22Rv1 (cell line): ENCODE results near the gene ANXA11.
"Not testable (repeated sequence)": the region's sequence is repeated elsewhere in the genome, so short reads cannot be mapped to it uniquely, and the experiment has no call there.

ENCODE experiments used
- H3K27ac ChIP-seq: fragments of 450-650 bp; 2 replicates; pipeline ENCODE4 v1.5.1; 2017
- ZFX ChIP-seq: fragments of 450-650 bp; IDR thresholded peaks from 2 replicates; pipeline ENCODE4 v1.6.1; 2017; ENCODE audit warnings: antibody characterized with exemption, borderline replicate concordance
- TF ChIP-seq, protein P1 (sequence below): fragments of 450-650 bp; IDR thresholded peaks from 2 replicates; pipeline ENCODE4 v1.5.1; 2017; ENCODE audit warnings: mild to moderate bottlenecking

ANXA11 gene

DNA sequence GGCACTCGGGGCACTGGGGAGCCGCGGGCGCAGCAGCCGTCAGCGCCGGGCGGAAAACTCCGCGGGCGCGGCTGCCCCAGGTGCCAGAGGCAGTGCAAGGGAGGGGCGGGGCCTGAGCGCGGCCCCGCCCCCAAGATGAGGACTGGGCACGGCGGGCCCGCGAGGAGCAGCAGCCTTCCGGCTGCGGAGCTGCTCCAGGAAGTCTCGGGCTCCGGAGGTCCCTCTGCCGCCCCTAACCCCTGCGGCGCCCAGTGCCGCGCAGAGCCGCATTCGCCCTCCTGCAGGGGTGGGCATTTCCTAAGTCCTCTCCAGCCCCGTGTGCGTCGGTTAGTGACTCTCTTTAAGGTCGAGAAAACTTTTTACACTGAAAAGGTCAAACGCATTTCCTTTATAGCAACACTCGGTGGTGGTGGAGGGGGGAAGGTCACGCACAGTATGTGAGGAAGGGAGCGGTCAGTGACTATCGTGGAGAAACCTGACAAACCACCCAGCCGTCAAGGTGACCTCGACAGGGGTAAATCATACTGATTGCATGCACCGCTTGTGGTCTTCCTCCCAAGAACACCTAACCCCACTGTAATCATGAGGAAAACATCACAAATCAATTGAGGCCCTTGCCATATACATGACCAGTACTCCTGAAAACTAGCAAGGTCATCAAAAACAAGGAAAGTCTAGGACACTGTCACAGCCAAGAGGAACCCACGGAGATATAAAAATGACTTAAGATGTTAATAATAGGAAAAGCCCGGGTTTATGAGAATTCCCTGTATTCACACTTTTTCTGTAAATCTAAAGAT is at the start of gene ANXA11:
Gene ANXA11 (minus strand): TSS at position 61 of the 800 bp plus-strand sequence. CDS start 32,676 bp downstream, outside the sequence.
- TF ChIP-seq, protein P1, sequence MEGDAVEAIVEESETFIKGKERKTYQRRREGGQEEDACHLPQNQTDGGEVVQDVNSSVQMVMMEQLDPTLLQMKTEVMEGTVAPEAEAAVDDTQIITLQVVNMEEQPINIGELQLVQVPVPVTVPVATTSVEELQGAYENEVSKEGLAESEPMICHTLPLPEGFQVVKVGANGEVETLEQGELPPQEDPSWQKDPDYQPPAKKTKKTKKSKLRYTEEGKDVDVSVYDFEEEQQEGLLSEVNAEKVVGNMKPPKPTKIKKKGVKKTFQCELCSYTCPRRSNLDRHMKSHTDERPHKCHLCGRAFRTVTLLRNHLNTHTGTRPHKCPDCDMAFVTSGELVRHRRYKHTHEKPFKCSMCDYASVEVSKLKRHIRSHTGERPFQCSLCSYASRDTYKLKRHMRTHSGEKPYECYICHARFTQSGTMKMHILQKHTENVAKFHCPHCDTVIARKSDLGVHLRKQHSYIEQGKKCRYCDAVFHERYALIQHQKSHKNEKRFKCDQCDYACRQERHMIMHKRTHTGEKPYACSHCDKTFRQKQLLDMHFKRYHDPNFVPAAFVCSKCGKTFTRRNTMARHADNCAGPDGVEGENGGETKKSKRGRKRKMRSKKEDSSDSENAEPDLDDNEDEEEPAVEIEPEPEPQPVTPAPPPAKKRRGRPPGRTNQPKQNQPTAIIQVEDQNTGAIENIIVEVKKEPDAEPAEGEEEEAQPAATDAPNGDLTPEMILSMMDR: no peak
- TF ChIP-seq ZFX: no peak
- H3K27ac ChIP-seq: peak within 1 kb of the TSS; percentile 81

DNA sequence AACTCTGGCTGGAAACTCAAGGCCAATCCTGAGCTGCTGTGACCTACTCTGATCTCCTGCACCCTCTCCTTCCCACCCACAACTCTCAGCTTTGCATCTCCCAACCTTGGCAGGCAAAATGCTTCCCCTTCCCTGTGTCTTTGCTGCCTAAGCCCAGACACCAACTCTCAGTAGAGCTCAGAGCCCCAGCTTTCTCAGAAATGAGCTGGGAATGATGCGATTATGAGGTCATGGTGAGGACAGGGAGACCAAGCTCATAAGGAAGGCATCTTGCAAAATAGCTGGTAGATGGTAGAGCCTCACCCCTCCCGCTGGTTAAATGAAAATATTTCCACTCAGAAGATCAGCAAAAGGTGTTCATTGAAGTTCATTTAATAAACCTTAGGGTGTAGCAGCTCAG is 49.4 kb upstream of the ANXA11 start:
- H3K27ac ChIP-seq: not testable (repeated sequence)

DNA sequence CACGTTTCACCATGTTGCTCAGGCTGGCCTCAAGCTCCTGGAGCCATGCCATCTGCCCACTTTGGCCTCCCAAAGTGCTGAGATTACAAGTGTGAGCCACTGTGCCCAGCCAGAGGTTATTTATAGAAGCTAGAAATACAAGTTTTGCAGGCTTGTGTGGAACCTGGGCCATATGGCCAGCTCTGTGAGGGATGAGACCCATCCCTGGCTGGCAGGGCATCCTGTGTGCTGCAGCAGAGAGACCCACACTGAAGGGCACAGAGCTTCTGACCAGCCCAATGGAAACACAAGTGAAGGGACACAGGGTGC is 48.6 kb upstream of the ANXA11 start:
- H3K27ac ChIP-seq: not testable (repeated sequence)

DNA sequence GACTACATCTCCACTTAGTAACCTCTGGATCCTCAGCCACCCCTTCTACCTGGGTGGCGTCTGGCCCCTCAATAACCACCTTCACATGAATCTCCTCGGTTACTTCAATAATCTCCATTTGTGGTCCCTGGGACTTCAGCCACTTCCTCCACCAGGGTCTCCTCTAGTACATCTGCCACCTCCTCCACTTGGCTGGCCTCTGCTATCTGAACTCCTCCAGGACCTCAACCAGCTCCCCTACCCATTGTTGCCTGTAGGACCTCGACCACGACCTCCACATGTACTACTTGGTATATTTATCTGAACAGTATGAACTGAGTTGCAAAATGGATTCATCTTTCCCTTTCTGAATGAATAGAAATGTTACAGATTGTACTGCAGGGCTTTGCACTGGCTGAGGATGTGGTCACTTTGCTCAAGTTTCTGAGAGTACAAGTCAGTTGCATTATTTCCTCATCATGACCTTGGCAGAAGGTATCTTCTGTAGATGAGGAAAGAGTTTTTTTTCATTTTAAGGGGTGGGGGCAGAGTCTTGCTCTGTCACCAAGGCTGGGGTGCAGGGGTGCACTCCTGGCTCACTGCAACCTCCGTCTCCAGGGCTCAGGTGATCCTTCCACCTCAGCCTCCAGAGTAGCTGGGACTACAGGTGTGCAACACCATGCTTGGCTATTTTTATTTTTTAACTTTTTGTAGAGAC is 48.1 kb upstream of the ANXA11 start:
- TF ChIP-seq, protein P1: no peak
- TF ChIP-seq ZFX: no peak
- no peak overlapping the region for H3K27ac ChIP-seq

DNA sequence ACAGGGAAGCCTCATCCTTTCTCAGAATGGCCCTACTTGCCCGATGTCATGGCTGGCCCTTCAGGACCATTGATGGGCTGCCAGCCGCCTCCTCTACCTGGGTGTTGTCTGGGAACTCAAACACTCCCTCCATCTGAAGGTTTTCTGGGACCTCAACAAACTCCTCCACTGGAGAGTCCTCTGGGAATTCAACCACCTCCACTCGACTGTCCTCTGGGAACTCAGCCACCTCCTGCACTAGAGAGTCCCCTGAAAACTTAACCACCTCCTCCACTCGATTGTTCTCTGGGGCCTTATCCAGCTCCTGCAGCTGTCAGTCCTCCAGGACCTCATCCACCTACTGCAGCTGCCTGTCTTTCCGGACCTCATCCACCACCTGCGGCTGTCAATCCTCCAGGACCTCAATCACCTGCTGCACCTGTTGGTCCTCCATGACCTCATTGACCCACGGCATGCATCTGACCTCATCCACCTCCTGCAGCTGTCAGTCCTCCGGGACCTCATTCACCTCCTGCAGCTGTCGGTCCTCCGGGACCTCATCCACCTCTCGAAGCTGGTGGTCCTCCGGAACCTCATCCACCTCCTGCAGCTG is 47.1 kb upstream of the ANXA11 start:
- H3K27ac ChIP-seq: no peak overlapping the region

DNA sequence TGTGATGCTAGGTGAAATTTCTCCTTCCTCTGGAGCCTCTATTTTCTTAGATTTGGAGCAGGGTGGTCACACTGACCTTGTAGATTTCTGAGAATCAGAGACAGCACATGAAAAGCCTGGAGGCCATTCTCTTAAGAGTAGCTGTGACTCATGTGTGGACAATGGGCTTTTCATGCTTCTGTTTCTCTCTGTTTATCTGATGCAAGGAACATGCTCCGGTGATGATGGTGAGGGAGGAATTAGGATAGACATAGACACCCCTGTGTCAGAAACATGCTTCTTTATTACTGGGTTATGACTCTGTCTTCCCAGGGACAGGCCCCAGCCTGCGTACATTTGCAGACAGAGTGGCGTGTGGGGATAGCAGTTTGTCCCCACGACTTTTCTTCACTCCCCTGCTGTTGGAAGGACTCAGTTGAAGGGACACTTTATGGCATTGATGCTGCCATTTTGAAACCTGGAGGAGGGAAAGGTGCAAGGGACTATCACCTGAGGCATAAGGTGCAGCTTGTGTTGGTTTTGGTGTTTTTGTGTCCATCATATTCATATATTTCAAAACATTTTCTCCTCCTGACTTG is 46.5 kb upstream of the ANXA11 start:
- H3K27ac ChIP-seq: not testable (repeated sequence)

More for the DNA sequence above, 47.1 kb upstream of the ANXA11 start:
- no peak for TF ChIP-seq ZFX
- TF ChIP-seq, protein P1: no peak

DNA sequence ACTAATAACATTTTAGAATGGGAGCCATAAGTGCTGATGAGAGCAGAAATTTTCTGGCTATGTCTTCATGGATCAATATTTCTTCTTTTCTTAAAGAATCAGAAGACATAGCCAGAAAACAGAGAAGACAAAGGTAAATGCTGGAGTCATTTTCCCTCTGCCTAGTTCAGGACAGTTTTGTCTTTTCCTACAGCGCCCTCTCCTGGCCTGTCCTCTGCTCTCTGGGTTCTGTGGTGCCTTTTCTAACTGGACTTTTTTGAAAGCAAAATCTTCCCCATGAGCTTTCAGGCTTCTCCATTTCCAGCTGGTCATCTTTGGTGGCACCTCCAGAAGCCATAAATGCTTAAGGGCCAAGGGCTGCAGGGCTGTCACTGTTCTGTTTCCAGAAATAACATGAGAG is 45.1 kb upstream of the ANXA11 start:
- not testable (repeated sequence) for H3K27ac ChIP-seq

DNA sequence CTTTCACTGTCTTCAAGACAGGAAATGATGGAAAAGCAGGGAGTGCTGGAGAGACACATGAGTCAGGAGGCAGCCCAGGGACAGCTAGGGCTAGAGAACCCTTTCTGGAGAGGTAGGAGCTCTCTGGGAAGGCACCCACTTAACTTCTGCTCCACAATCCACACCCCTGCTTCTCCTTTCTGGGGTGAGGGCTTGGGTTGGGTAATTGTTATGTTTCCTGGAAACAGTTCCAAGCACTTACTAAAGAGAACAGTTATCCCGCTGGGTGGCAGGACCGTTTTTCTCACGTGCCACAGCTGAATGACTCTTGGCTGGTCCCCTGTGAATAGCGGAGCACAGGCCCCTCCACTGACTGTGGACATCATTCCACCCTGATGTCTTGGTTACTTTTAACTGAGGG is 44.6 kb upstream of the ANXA11 start:
- H3K27ac ChIP-seq: not testable (repeated sequence)

DNA sequence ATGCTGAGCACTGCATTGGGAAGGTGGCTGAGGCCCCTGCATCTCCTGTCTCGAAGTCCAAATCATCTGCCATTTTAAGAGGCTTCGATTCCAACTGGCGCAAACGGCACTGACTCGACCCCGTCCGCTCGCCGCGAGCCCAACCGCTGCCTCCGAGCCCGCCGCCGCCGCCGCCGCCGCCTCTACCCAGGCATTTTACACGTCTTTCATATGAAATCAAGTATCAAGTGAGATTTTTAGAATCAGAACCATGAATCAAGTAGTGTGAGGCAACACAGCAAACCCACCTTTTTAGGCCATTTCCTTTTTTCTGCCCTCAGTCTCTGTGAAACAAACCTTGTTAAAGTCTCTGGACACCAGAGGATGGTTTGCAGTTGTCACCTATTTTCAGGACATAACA is 42.3 kb upstream of the ANXA11 start:
- H3K27ac ChIP-seq: not testable (repeated sequence)

DNA sequence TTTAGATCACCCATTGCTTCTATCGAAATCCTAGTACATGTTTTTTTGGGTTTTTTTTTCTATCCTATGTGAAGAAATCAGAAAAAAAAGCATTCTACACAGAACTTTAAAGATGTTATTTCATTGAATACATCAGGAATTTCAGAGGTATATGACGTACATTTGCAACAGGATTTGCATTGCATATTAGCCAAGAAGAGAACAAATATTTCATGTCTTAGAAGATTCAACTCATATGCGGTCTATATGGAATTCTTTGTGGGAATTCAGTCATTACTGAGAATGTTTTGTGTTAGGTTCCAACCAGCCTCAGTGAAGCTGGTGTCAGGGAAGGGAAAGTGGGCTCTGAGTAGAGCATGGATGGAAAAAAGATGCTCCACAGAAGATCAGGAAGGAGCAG is 39.0 kb upstream of the ANXA11 start:
- H3K27ac ChIP-seq: not testable (repeated sequence)

DNA sequence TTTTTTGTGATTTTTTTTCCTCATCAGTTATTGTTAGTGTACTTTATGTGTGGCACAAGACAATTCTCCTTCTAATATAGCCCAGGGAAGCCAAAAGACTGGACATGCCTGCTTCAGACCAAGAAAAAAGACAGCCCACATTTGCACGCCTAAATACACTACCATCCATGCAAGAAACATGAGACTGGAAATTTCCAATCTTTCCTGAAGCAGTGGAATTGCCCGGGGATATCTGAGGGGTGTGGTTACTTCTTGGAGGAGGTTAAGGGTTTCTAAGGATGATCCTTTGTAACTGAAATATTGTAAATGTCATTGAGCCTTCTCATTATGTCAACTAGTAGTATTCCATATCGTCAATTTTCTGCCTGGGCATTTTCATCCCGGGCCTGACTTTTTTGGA is 37.0 kb upstream of the ANXA11 start:
- H3K27ac ChIP-seq: not testable (repeated sequence)

DNA sequence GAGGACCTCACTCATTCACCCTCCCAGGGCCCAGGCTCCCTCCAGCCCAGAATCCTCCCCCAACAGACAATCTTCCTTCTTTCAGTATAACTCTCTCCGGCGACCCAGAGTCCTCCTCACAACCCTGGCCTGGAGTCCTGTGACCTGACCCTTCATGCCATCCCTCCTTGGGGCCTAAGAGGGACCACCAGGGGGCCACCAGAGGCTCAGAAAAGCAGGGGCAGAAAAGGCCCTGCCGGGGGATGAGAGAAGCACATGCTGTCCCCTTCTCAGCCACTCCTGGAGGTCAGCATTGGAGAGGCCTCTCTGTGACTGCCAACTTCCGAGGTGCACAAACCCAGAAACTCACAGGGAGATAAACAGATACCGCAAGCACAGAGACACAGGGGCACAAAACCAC is 31.1 kb upstream of the ANXA11 start:
- H3K27ac ChIP-seq: not testable (repeated sequence)

DNA sequence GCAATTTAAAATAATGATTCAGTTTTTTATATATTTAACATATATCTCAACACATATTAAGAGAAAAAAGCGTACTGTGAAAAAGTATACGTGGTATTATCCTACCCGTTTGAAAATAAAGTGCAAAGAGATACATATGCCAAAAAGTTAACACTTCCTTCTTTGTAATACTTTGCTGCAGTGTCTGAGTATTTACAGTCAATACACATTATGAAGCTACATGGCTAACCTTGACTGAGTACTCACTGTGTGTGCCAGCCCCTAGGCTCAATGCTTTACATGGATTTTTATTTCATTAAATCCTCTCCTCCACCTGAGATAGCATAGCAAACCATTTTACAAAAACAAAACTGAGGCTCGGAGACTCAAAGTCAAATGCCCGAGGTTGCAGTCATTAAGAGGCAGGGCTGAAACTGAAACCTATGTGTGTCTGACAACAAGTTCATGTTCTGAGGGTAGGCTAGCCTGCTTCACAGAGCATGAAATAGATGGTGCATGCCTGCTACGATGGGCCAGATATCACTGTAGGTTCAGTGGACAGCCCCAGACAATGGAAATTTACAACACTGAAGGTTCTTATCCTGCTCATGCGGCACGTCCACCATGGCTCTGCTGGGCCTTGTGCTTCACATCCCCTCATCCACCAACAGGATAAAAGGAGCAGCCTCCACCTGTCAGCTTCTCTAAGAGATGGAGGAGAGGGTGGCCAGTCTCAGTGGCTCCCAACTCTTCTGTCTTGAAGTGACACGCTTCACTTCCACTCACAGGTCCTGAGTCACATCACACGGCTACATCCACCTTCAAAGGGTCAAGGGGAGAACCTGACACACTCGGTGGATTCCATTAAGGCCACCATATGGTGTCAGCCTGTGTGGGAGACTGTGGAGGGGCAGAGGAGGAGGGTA is 29.2 kb upstream of the ANXA11 start:
- not testable (repeated sequence) for H3K27ac ChIP-seq

DNA sequence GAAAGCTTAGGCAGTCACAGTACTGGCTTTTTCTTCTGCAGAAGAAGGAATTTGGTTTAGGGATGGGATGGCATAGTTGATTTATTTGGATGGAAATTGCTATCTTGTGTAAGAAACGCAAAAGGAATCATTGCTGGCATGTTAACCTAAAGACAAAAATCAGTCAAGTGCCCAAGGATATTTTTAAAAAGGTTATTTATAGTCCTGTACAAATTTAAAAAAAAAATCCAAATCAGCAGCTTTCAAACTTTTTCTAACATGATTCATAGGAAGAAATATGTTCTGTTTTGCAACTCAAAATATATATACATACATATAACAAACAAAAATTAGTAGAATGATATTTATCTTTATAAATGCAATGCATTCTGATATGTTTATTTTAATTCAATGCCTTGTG is 28.5 kb upstream of the ANXA11 start:
- H3K27ac ChIP-seq: not testable (repeated sequence)

DNA sequence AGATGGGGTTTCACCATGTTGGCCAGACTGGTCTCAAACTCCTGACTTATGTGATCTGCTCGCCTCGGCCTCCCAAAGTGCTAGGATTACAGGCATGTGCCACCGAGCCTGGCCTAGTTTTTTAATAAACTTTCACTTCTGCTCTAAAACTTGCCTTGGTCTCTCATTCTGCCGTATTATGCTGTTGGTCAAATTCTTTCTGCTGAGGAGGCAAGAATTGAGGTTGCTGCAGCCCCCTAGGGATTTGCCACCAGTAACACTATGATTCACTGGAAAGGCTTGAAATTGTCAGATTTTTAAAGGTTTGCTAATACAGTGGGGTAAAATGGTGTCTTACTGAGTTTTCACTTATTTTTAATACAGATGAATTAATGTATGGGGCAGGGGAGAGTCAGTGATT is 21.4 kb upstream of the ANXA11 start:
- H3K27ac ChIP-seq: not testable (repeated sequence)

DNA sequence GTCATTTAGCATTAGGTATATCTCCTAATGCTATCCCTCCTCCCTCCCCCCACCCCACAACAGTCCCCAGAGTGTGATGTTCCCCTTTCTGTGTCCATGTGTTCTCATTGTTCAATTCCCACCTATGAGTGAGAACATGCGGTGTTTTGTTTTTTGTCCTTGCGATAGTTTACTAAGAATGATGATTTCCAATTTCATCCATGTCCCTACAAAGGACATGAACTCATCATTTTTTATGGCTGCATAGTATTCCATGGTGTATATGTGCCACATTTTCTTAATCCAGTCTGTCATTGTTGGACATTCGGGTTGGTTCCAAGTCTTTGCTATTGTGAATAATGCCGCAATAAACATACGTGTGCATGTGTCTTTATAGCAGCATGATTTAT is 17.7 kb upstream of the ANXA11 start:
- H3K27ac ChIP-seq: not testable (repeated sequence)
